SU-DHL-6 (cell line): Measurements from ENCODE around the gene DNER.

ENCODE experiments used
- EZH2phosphoT487 ChIP-seq: fragments of 200-600 bp; sonication (generic), shearing (Covaris generic); conservative IDR thresholded peaks from 2 replicates; pipeline ENCODE4 v1.6.1; 2018; ENCODE audit warnings: mild to moderate bottlenecking, antibody characterized with exemption, low read length, moderate library complexity, mixed read lengths
- TF ChIP-seq, protein P1 (sequence below): fragments of 200-600 bp; sonication (generic); IDR thresholded peaks from one replicate; pipeline ENCODE4 v1.5.1; 2017; ENCODE audit warnings: antibody characterized with exemption, mild to moderate bottlenecking, low read length, moderate library complexity; ENCODE audit not compliant: insufficient read depth, poor library complexity, severe bottlenecking

DNA sequence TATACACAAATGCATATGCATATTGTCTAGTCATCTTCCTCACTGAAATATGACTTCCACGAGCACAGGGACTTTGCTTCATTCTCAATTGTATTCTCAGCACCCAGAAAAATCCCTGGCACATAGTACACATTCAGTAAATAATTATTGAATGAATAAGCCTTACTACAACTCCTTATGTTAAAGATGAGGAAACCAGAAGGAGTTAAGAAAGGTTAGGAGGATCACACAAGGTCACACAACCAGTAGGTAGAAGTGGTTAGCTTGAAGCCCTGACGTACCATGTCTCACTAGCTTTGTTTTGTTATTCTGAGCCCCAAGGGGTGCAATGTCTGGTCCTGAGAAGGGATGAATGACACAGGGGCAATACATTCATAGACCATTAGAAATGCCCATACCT, 222.3 kb downstream of the DNER start:
- TF ChIP-seq EZH2phosphoT487 = no peak
- TF ChIP-seq, protein P1, sequence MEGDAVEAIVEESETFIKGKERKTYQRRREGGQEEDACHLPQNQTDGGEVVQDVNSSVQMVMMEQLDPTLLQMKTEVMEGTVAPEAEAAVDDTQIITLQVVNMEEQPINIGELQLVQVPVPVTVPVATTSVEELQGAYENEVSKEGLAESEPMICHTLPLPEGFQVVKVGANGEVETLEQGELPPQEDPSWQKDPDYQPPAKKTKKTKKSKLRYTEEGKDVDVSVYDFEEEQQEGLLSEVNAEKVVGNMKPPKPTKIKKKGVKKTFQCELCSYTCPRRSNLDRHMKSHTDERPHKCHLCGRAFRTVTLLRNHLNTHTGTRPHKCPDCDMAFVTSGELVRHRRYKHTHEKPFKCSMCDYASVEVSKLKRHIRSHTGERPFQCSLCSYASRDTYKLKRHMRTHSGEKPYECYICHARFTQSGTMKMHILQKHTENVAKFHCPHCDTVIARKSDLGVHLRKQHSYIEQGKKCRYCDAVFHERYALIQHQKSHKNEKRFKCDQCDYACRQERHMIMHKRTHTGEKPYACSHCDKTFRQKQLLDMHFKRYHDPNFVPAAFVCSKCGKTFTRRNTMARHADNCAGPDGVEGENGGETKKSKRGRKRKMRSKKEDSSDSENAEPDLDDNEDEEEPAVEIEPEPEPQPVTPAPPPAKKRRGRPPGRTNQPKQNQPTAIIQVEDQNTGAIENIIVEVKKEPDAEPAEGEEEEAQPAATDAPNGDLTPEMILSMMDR = no peak
